Measurements from ENCODE around the gene TAL1. TPM values are rescaled to one million over a fixed set of nuclear protein-coding genes. Genes with fewer than 3 reads are reported as not detected.

Gene TAL1
- total and polyA plus RNA-seq, 9 donors = 1.2 to 4.7 (median 2.4) TPM

- no peak overlapping the region for H3K4me3 ChIP-seq
- no peaks in the 10 kb centered on the region for H3K36me3 ChIP-seq
- no peaks in the 10 kb centered on the region for H3K9me3 ChIP-seq
- no peaks in the 10 kb centered on the region for H3K27me3 ChIP-seq
- TF ChIP-seq EP300 (IDR thresholded peaks at IDR 0.05) (no peak), CTCF (IDR thresholded peaks at IDR 0.05) (no peak), POLR2A (IDR thresholded peaks at IDR 0.05) (no peak)
- WGBS, 3 donors = 81 to 84% (median 83%) methylated on average over 7 of the region's 7 CpGs
- H3K4me1 ChIP-seq (ENCODE audit: insufficient read depth) = peaks cover 12% of the 10 kb centered on the region
- intact Hi-C loops (cut with DNase I) = loop anchor here in 2 of 4 donors (10.0 kb wide), 1 partner anchor 536 kb away; no protein-coding TSS in a partner anchor
- no peak overlapping the region for H3K27ac ChIP-seq
- no peak for DNase-seq
Measured at GRCh38 chr1:47188791-47189785, 42.9 kb downstream of the TAL1 start.

- Histone ChIP-seq H3K4me3 (no peak overlapping the region), H3K9me3 (no peaks in the 10 kb centered on the region), H3K27ac (no peak overlapping the region), H3K27me3 (no peaks in the 10 kb centered on the region), H3K36me3 (no peaks in the 10 kb centered on the region), H3K4me1 (ENCODE audit: insufficient read depth) (peaks cover 12% of the 10 kb centered on the region)
- no peak for TF ChIP-seq POLR2A (IDR thresholded peaks at IDR 0.05)
- no peak for TF ChIP-seq EP300 (IDR thresholded peaks at IDR 0.05)
- TF ChIP-seq CTCF (IDR thresholded peaks at IDR 0.05) = no peak
- WGBS, 3 donors = 83 to 97% (median 95%) methylated on average over 2 of the region's 2 CpGs
- no peak for DNase-seq
- intact Hi-C loops (cut with DNase I) = loop anchor here in 2 of 4 donors (10.0 kb wide), 1 partner anchor 537 kb away; no protein-coding TSS in a partner anchor
Measured at GRCh38 chr1:47187926-47188250, 44.1 kb downstream of the TAL1 start.

GRCh38 chr1:47187231-47187925 lies 44.6 kb downstream of the TAL1 start:
- no peak for DNase-seq

GRCh38 chr1:47186267-47187185 lies 45.5 kb downstream of the TAL1 start:
- Histone ChIP-seq H3K4me3 (no peak overlapping the region), H3K4me1 (ENCODE audit: insufficient read depth) (peaks cover 5% of the 10 kb centered on the region), H3K9me3 (no peaks in the 10 kb centered on the region), H3K36me3 (no peaks in the 10 kb centered on the region), H3K27ac (no peak overlapping the region), H3K27me3 (no peaks in the 10 kb centered on the region)
- TF ChIP-seq POLR2A (IDR thresholded peaks at IDR 0.05) = no peak
- no peak for TF ChIP-seq CTCF (IDR thresholded peaks at IDR 0.05)
- no peak for TF ChIP-seq EP300 (IDR thresholded peaks at IDR 0.05)
- no peak for DNase-seq
- intact Hi-C loops (cut with DNase I) = loop anchor here in 2 of 4 donors (10.0 kb wide), 1 partner anchor 538 kb away; no protein-coding TSS in a partner anchor
- WGBS, 3 donors = 90 to 94% (median 94%) methylated on average over 13 of the region's 13 CpGs

More at GRCh38 chr1:47187231-47187925, 44.6 kb downstream of the TAL1 start:
- intact Hi-C loops (cut with DNase I) = loop anchor here in 2 of 4 donors (10.0 kb wide), 1 partner anchor 537 kb away; no protein-coding TSS in a partner anchor
- H3K27ac ChIP-seq = no peak overlapping the region
- peaks cover 10% of the 10 kb centered on the region for H3K4me1 ChIP-seq (ENCODE audit: insufficient read depth)
- no peak for TF ChIP-seq EP300 (IDR thresholded peaks at IDR 0.05)
- 83 to 89% (median 85%) methylated on average over 12 of the region's 12 CpGs for WGBS, 3 donors
- H3K9me3 ChIP-seq = no peaks in the 10 kb centered on the region
- no peaks in the 10 kb centered on the region for H3K27me3 ChIP-seq
- H3K36me3 ChIP-seq = no peaks in the 10 kb centered on the region
- no peak overlapping the region for H3K4me3 ChIP-seq
